ENCODE data around the gene NHSL1.

Gene NHSL1

GRCh38 chr6:138539876-138540275 lies 40.6 kb upstream of the NHSL1 start:
- no peak for TF ChIP-seq ZFX (IDR thresholded peaks at IDR 0.05; ENCODE audit: borderline replicate concordance)
- no peak overlapping the region for H3K27ac ChIP-seq

GRCh38 chr6:138538390-138539031 lies 39.2 kb upstream of the NHSL1 start:
- no peak overlapping the region for H3K27ac ChIP-seq
- TF ChIP-seq ZFX (IDR thresholded peaks at IDR 0.05; ENCODE audit: borderline replicate concordance) (no peak), CTCF (IDR thresholded peaks at IDR 0.05) (no peak)

- no peak overlapping the region for H3K27ac ChIP-seq
- TF ChIP-seq ZFX (IDR thresholded peaks at IDR 0.05; ENCODE audit: borderline replicate concordance) = no peak
- no peak for TF ChIP-seq CTCF (IDR thresholded peaks at IDR 0.05)
These were observed 37.8 kb upstream of the NHSL1 start for GRCh38 chr6:138537106-138537505.

- H3K27ac ChIP-seq = no peak overlapping the region
- TF ChIP-seq CTCF (IDR thresholded peaks at IDR 0.05) = no peak
- TF ChIP-seq ZFX (IDR thresholded peaks at IDR 0.05; ENCODE audit: borderline replicate concordance) = no peak
These were observed 36.6 kb upstream of the NHSL1 start for GRCh38 chr6:138535728-138536455.

- no peak for TF ChIP-seq CTCF (IDR thresholded peaks at IDR 0.05)
- no peak for TF ChIP-seq ZFX (IDR thresholded peaks at IDR 0.05; ENCODE audit: borderline replicate concordance)
- H3K27ac ChIP-seq = no peak overlapping the region
These were observed 34.4 kb upstream of the NHSL1 start for GRCh38 chr6:138533667-138534066.

- H3K27ac ChIP-seq = no peak overlapping the region
- no peak for TF ChIP-seq ZFX (IDR thresholded peaks at IDR 0.05; ENCODE audit: borderline replicate concordance)
- no peak for TF ChIP-seq CTCF (IDR thresholded peaks at IDR 0.05)
These were observed 32.1 kb upstream of the NHSL1 start for GRCh38 chr6:138531387-138531786.

- TF ChIP-seq CTCF (IDR thresholded peaks at IDR 0.05) = no peak
- TF ChIP-seq ZFX (IDR thresholded peaks at IDR 0.05; ENCODE audit: borderline replicate concordance) = no peak
- H3K27ac ChIP-seq = no peak overlapping the region
These were observed 30.2 kb upstream of the NHSL1 start for GRCh38 chr6:138529478-138529877.

All from 22Rv1 (cell line).